ENCODE results near the gene ASPG. TPM values are rescaled to one million over a fixed set of nuclear protein-coding genes. Genes with fewer than 3 reads are reported as not detected.

Gene ASPG
- polyA plus RNA-seq, 1 experiment = 0.12 TPM

DNA sequence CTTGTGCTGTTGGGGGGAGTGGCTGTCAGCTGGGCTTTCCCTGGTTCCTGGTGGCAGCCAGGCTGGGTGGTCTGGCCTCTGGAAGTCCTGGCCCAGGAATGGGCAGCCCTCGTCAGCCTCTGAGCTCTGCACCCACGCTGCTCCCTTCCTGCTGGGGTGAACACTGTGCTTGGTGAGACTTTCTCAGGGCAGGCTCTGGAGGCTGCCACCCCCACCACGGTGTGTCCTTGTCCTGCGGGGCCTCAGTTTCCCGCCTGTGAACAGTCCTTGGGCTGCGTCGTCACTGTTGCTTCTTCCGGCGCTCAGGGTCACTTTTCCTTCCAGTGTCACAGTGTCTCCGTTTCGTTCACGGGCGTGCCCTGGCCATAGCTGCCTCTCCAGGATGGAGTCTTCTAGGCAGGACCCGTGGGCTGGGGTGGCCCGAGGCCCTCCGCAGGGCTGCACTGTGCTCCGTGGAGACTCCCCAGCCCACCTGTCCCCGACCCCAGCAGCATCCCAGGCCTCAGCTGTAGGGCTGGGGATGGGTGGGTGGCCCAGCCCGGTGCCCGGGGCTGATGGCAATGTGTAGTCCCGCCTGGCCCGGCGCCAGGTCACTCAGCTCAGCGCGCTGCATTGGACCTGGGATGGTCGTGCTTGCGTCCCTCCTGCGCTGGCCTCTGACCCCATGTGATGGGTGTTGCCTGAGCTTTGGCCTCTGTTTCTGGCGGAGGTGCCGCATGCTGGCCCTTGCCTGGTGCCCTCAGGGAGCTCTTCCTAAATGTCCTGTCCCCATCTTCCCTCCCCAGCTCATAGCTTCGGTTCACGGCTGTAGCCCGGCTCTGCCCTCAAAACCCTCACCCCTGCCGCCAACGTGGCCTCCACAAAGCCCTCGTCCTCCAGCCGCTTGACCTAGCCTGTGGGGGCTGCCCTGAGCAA, 59.7 kb downstream of the ASPG start:
- DNase-seq (ENCODE audit: low read depth) = no peak
- TF ChIP-seq, protein P1, sequence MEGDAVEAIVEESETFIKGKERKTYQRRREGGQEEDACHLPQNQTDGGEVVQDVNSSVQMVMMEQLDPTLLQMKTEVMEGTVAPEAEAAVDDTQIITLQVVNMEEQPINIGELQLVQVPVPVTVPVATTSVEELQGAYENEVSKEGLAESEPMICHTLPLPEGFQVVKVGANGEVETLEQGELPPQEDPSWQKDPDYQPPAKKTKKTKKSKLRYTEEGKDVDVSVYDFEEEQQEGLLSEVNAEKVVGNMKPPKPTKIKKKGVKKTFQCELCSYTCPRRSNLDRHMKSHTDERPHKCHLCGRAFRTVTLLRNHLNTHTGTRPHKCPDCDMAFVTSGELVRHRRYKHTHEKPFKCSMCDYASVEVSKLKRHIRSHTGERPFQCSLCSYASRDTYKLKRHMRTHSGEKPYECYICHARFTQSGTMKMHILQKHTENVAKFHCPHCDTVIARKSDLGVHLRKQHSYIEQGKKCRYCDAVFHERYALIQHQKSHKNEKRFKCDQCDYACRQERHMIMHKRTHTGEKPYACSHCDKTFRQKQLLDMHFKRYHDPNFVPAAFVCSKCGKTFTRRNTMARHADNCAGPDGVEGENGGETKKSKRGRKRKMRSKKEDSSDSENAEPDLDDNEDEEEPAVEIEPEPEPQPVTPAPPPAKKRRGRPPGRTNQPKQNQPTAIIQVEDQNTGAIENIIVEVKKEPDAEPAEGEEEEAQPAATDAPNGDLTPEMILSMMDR (IDR thresholded peaks at IDR 0.05; ENCODE audit: insufficient read depth, low read depth, low read length) = no peak
- ChIA-PET CTCF (interaction anchor here (1.0 kb wide), 1 partner anchor 419 kb away, joined by 3 read pairs; no protein-coding TSS in a partner anchor), POLR2A (no interaction called here)
- Histone ChIP-seq H3K36me3 (ENCODE audit: control insufficient read depth, insufficient read depth, low read length) (no peaks in the 10 kb centered on the region), H3K27me3 (ENCODE audit: control insufficient read depth, insufficient read depth, low read length) (peaks cover under 1% of the 10 kb centered on the region; the same call in 1 of the 2 replicates), H3K4me3 (ENCODE audit: low read depth, low read length) (no peak overlapping the region)

DNA sequence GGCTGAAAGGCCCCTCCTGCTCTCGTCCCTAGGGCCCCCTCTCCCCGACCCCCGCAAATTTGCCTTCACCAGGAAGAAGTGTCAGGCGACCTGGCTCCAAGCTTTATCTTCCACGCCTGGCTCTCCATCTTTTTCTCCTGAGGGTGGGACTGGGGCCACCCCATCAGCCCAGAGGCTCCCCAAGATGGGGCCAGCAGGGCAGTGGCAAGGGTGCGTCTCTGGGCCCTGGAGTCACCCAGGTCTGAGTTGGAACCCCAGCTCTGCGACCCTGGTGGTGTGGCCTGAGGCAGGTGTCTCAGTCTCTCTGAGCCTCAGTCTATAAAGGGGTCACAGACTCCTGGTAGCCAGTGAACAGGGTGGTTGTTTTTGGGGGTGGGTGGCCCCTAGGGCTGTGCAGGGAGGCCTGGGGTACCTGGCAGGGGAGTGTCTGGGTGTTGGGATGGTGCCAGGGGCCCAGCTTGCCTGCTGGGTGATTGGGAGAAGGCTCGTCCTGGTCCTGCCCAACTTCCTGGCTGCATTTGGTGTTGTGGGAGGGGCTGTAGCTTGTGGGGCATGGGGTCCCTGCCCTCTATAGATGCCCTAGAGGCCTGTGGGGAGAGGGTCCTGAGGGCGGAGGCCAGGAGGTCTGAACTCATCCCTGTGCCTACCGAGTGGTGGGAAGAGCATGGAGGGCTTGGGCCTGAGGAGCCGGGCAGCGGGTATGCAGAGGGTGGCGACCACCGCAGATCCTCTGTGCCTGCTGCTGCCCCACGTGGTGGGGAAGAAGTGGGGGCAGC, 60.5 kb downstream of the ASPG start:
- TF ChIP-seq, protein P1 (IDR thresholded peaks at IDR 0.05; ENCODE audit: insufficient read depth, low read depth, low read length) = no peak
- ChIA-PET POLR2A (no interaction called here), CTCF (no interaction called here)
- no peaks in the 10 kb centered on the region for H3K36me3 ChIP-seq (ENCODE audit: control insufficient read depth, insufficient read depth, low read length)
- H3K4me3 ChIP-seq (ENCODE audit: low read depth, low read length) = no peak overlapping the region
- H3K27me3 ChIP-seq (ENCODE audit: control insufficient read depth, insufficient read depth, low read length) = no peaks in the 10 kb centered on the region
- no peak for DNase-seq (ENCODE audit: low read depth)

DNA sequence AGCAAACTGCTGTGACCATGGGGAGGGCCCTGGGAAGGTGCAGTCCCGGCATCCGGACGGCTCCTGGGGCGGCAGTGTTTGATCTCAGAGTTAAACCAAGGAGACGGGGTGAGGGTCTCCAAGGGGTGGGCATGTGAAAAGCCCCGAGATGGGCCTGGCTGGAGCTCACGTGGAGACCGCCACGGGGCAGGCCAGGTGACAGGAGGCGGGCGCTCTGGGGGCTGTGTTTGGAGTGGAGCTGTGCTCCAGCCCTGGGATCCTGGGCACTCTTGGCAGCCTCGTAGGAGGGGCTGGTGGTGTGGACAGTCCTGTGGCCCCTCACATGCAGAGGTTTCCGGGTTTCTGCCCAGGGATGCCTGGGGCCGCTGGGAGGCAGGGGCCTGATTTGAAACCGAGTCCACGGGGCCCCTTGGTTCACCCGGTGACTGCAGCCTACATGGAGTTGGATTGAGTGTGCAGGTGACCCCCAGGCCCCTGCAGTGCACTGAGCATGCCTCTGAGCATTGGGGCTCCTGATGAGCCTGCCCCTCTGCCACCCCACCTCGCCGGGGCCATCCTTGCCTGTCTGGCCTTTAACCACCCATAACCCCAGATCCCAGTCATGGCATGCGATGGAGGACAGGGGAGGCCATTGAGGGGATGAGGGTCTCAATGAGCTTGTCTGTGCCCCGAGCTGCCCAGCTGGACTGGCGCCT, 61.3 kb downstream of the ASPG start:
- POLR2A ChIA-PET = no interaction called here
- H3K36me3 ChIP-seq (ENCODE audit: control insufficient read depth, insufficient read depth, low read length) = no peaks in the 10 kb centered on the region
- no peaks in the 10 kb centered on the region for H3K27me3 ChIP-seq (ENCODE audit: control insufficient read depth, insufficient read depth, low read length)
- DNase-seq (ENCODE audit: low read depth) = no peak
- no peak overlapping the region for H3K4me3 ChIP-seq (ENCODE audit: low read depth, low read length)
- CTCF ChIA-PET = interaction anchor here (1.1 kb wide), 1 partner anchor 416 kb away, joined by 4 read pairs; no protein-coding TSS in a partner anchor
- TF ChIP-seq, protein P1 (IDR thresholded peaks at IDR 0.05; ENCODE audit: insufficient read depth, low read depth, low read length) = no peak

DNA sequence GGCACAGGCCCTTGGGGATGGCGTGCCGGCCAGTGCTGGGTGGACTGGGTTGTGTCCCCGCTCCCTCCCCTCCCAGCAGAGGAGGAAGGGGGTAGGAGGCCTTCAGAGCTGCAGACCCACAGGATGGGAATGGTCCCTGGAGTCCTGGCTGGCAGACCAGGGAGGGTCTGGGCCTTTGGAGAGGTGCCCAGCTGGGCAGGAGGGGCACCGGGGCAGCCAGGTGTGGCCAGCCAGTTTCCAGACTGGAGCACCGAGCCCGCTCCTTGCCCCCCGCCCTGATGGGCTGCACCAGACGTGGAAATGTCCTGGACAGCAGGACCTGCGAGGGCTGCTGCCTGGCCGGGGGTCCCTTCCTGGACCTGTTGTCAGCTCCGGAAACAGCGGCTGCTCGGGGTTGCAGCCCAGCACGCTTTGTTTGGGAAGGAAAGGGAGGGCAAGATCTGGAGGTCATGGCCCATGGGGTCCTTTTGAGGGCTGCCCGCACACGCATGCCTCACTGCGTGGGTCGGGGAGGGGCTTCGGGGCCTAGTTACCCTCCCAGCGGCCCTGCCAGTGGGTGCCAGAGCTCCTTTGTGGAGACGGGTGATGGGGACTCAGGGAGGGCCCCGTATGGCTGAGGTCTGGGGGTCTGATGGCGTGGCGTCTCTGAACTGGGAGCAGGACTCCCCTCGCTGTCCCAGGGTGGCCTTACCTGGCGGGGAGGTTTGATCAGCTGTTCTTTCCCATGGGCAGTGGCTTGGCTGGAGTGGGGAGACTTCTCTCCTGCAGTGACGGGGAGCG, 62.0 kb downstream of the ASPG start:
- CTCF ChIA-PET = interaction anchor here (1.1 kb wide), 1 partner anchor 415 kb away, joined by 4 read pairs; no protein-coding TSS in a partner anchor

More for the DNA sequence above, 62.0 kb downstream of the ASPG start:
- Histone ChIP-seq H3K4me3 (ENCODE audit: low read depth, low read length) (no peak overlapping the region), H3K27me3 (ENCODE audit: control insufficient read depth, insufficient read depth, low read length) (no peaks in the 10 kb centered on the region), H3K36me3 (ENCODE audit: control insufficient read depth, insufficient read depth, low read length) (no peaks in the 10 kb centered on the region)
- POLR2A ChIA-PET = no interaction called here
- TF ChIP-seq, protein P1 (IDR thresholded peaks at IDR 0.05; ENCODE audit: insufficient read depth, low read depth, low read length) = no peak
- no peak for DNase-seq (ENCODE audit: low read depth)
